SK-N-SH (cell line): ENCODE data around the gene DGCR8. TPM values are rescaled to one million over a fixed set of nuclear protein-coding genes. Genes with fewer than 3 reads are reported as not detected.

Experiments
- CTCF ChIA-PET: fragments of 300-600, 350-600 bp; formaldehyde crosslinking; extraction: SDS; loops from one replicate; lab custom pipeline; 2021; lab: Yijun Ruan, JAX
- POLR2A ChIA-PET: fragments of 350-600 bp; sonication (Branson Sonifier 250); formaldehyde crosslinking; extraction: SDS; loops from one replicate; lab custom pipeline; 2020; ENCODE audit warnings: antibody characterized with exemption, inconsistent platforms; lab: Yijun Ruan, JAX
- DNase-seq: peaks from one replicate; pipeline ENCODE4 v3.0.0; 2012
- H2AFZ ChIP-seq: fragments of 200-600 bp; sonication (generic); 2 replicates; pipeline ENCODE4 v1.8.1; 2016; ENCODE audit warnings: antibody characterized with exemption, mild to moderate bottlenecking, low read depth
- H3F3A ChIP-seq: fragments of 200-600 bp; sonication (generic); replicated peaks from 2 replicates; pipeline ENCODE3; 2016; ENCODE audit warnings: antibody characterized with exemption, mild to moderate bottlenecking; ENCODE audit not compliant: insufficient read depth
- H3K27ac ChIP-seq, 2 experiments: fragments of 200-500 bp in 1 of 2; fragments of 200-600 bp in 1 of 2; sonication (Bioruptor generic) in 1 of 2; sonication (generic), shearing (Covaris generic) in 1 of 2; 2 replicates each; pipeline versions ENCODE4 v1.5.1 to v1.6.1; 2014 to 2016; ENCODE audit warnings: low read depth in 2 of 2, inconsistent platforms in 1 of 2, low read length in 1 of 2, mild to moderate bottlenecking in 1 of 2, mixed read lengths in 1 of 2
- H3K27me3 ChIP-seq: fragments of 200-600 bp; sonication (generic), shearing (Covaris generic); 2 replicates; pipeline ENCODE4 v1.6.1; 2016; ENCODE audit warnings: mixed run types; ENCODE audit not compliant: insufficient read depth
- H3K36me3 ChIP-seq, 2 experiments: fragments of 200-500 bp in 1 of 2; fragments of 200-600 bp in 1 of 2; sonication (Bioruptor generic) in 1 of 2; sonication (generic) in 1 of 2; replicated peaks in 1 of 2; 2 replicates each; pipeline versions ENCODE3 to v1.5.1; 2014 to 2016; ENCODE audit warnings: low read length in 1 of 2, mild to moderate bottlenecking in 1 of 2; ENCODE audit not compliant: insufficient read depth in 2 of 2, control insufficient read depth in 1 of 2
- H3K4me1 ChIP-seq, 2 experiments: fragments of 200-500 bp in 1 of 2; fragments of 200-600 bp in 1 of 2; sonication (Bioruptor generic) in 1 of 2; sonication (generic), shearing (Covaris generic) in 1 of 2; 2 replicates each; pipeline versions ENCODE4 v1.5.1 to v1.6.1; 2014 to 2016; ENCODE audit warnings: low read depth in 1 of 2, low read length in 1 of 2, mixed run types in 1 of 2; ENCODE audit not compliant: insufficient read depth in 2 of 2, control insufficient read depth in 1 of 2
- H3K4me2 ChIP-seq: fragments of 200-600 bp; sonication (generic), shearing (Covaris generic); 2 replicates; pipeline ENCODE4 v1.6.1; 2017; ENCODE audit warnings: mixed run types
- H3K4me3 ChIP-seq, 2 experiments: fragments of 200-500 bp in 1 of 2; fragments of 200-600 bp in 1 of 2; sonication (Bioruptor generic) in 1 of 2; sonication (generic), shearing (Covaris generic) in 1 of 2; 2 replicates each; pipeline versions ENCODE4 v1.5.1 to v1.8.1; 2014 to 2016; ENCODE audit warnings: low read depth in 2 of 2, inconsistent platforms in 1 of 2, low read length in 1 of 2, mild to moderate bottlenecking in 1 of 2, mixed read lengths in 1 of 2, moderate library complexity in 1 of 2
- H3K79me2 ChIP-seq: fragments of 200-600 bp; sonication (generic); 2 replicates; pipeline ENCODE4 v1.8.1; 2017; ENCODE audit warnings: mild to moderate bottlenecking; ENCODE audit not compliant: insufficient read depth
- H3K9ac ChIP-seq: fragments of 200-600 bp; sonication (generic); 2 replicates; pipeline ENCODE4 v1.6.1; 2017; ENCODE audit warnings: mixed run types
- H3K9me2 ChIP-seq: fragments of 200-600 bp; sonication (generic); 2 replicates; pipeline ENCODE4 v1.6.1; 2017; ENCODE audit warnings: mixed run types
- H3K9me3 ChIP-seq: fragments of 200-600 bp; sonication (generic); 2 replicates; pipeline ENCODE4 v1.6.1; 2017; ENCODE audit warnings: mixed run types, mild to moderate bottlenecking, moderate library complexity
- H4K20me1 ChIP-seq: fragments of 200-600 bp; sonication (generic); 2 replicates; pipeline ENCODE4 v1.6.1; 2017; ENCODE audit warnings: mild to moderate bottlenecking, mixed run types; ENCODE audit not compliant: insufficient read depth
- ELF1 ChIP-seq: IDR thresholded peaks from 2 replicates; pipeline ENCODE4 v1.4.0; 2012
- EZH2phosphoT487 ChIP-seq: fragments of 200-600 bp; sonication (generic); IDR thresholded peaks from 2 replicates; pipeline ENCODE4 v1.6.1; 2017; ENCODE audit warnings: low read depth, mixed run types, mild to moderate bottlenecking, antibody characterized with exemption, moderate library complexity, borderline replicate concordance
- FOXM1 ChIP-seq: IDR thresholded peaks from 2 replicates; pipeline ENCODE4 v1.4.0; 2012; ENCODE audit warnings: low read depth, mild to moderate bottlenecking
- GABPA ChIP-seq: IDR thresholded peaks from 2 replicates; pipeline ENCODE4 v1.4.0; 2012; ENCODE audit warnings: low read depth, mild to moderate bottlenecking
- GATA2 ChIP-seq: sonication (generic); formaldehyde crosslinking; IDR thresholded peaks from 2 replicates; pipeline ENCODE4 v1.5.0; 2020; ENCODE audit warnings: mild to moderate bottlenecking, missing genetic modification reagents
- MXI1 ChIP-seq: IDR thresholded peaks from 2 replicates; pipeline ENCODE4 v1.6.1; 2012; ENCODE audit warnings: mild to moderate bottlenecking, low read depth, low read length, improper control_type of control experiment
- NFIC ChIP-seq: IDR thresholded peaks from 2 replicates; pipeline ENCODE4 v1.4.0; 2012; ENCODE audit warnings: borderline replicate concordance
- PBX3 ChIP-seq: IDR thresholded peaks from 2 replicates; pipeline ENCODE4; 2012
- RAD21 ChIP-seq: IDR thresholded peaks from 2 replicates; pipeline ENCODE4 v1.6.1; 2012; ENCODE audit warnings: mild to moderate bottlenecking, low read length
- RFX5 ChIP-seq: IDR thresholded peaks from 2 replicates; pipeline ENCODE4 v1.6.1; 2012; ENCODE audit warnings: mild to moderate bottlenecking, improper control_type of control experiment, low read length
- WGBS: methylation state at CpG from one replicate; pipeline ENCODE4 v1.1.6; 2017; ENCODE audit warnings: low lambda C conversion rate; 5-methylcytosine and 5-hydroxymethylcytosine counted together
- polyA plus RNA-seq, 3 experiments: library from polyadenylated mRNA; depleted of rRNA; stranded (reverse); fragments of >200 nt; gene quantifications; 2 replicates each; pipeline ENCODE4 v1.2.3, GENCODE V29; 2012
- TF ChIP-seq, protein P1 (sequence below): IDR thresholded peaks from 2 replicates; pipeline ENCODE4 v1.4.0; 2012; ENCODE audit warnings: low read depth, borderline replicate concordance
- TF ChIP-seq, protein P2 (sequence below): IDR thresholded peaks from 2 replicates; pipeline ENCODE4 v1.4.0; 2012; ENCODE audit warnings: low read depth, borderline replicate concordance
- TF ChIP-seq, protein P3 (sequence below): fragments of 200-600 bp; sonication (generic); IDR thresholded peaks from 2 replicates; pipeline ENCODE4 v1.6.1; 2017; ENCODE audit warnings: antibody characterized with exemption, mild to moderate bottlenecking, moderate library complexity

Gene DGCR8
- polyA plus RNA-seq, 1 of the 3 experiments (the other 2 are of a cell fraction) = 26.5 TPM

DNA sequence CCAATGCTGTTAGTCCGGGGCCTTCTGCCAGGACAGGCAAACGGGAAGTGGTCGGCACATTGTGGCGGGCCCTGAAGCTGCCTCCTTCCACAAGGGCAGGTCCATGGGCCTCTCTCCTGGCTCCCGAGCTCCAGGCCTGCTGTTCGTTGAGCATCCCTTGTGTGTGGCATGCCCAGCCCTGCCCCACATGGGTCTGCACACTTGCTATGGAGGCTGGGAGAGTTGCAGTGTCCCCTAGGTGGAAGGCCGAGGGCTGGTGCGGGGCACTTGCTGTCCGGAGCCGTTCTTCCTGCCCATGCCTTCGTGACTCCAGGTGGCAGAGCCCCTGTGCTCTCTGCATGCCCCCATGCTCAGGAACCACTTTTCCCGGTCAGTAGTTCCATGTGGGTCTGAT, 26.0 kb upstream of the DGCR8 start:
- no peak overlapping the region for H2AFZ ChIP-seq
- POLR2A ChIA-PET = no interaction called here
- no CpG with 5 or more reads among the region's 12 CpGs for WGBS
- no peak for TF ChIP-seq PBX3
- TF ChIP-seq MXI1 = no peak
- TF ChIP-seq GABPA = no peak
- no peak for TF ChIP-seq GATA2 (CRISPR knock-in tag)
- no peak for TF ChIP-seq ELF1
- TF ChIP-seq, protein P1, sequence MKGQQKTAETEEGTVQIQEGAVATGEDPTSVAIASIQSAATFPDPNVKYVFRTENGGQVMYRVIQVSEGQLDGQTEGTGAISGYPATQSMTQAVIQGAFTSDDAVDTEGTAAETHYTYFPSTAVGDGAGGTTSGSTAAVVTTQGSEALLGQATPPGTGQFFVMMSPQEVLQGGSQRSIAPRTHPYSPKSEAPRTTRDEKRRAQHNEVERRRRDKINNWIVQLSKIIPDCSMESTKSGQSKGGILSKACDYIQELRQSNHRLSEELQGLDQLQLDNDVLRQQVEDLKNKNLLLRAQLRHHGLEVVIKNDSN = no peak
- TF ChIP-seq, protein P2, sequence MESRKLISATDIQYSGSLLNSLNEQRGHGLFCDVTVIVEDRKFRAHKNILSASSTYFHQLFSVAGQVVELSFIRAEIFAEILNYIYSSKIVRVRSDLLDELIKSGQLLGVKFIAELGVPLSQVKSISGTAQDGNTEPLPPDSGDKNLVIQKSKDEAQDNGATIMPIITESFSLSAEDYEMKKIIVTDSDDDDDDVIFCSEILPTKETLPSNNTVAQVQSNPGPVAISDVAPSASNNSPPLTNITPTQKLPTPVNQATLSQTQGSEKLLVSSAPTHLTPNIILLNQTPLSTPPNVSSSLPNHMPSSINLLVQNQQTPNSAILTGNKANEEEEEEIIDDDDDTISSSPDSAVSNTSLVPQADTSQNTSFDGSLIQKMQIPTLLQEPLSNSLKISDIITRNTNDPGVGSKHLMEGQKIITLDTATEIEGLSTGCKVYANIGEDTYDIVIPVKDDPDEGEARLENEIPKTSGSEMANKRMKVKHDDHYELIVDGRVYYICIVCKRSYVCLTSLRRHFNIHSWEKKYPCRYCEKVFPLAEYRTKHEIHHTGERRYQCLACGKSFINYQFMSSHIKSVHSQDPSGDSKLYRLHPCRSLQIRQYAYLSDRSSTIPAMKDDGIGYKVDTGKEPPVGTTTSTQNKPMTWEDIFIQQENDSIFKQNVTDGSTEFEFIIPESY = no peak
- TF ChIP-seq RAD21 = no peak
- TF ChIP-seq, protein P3, sequence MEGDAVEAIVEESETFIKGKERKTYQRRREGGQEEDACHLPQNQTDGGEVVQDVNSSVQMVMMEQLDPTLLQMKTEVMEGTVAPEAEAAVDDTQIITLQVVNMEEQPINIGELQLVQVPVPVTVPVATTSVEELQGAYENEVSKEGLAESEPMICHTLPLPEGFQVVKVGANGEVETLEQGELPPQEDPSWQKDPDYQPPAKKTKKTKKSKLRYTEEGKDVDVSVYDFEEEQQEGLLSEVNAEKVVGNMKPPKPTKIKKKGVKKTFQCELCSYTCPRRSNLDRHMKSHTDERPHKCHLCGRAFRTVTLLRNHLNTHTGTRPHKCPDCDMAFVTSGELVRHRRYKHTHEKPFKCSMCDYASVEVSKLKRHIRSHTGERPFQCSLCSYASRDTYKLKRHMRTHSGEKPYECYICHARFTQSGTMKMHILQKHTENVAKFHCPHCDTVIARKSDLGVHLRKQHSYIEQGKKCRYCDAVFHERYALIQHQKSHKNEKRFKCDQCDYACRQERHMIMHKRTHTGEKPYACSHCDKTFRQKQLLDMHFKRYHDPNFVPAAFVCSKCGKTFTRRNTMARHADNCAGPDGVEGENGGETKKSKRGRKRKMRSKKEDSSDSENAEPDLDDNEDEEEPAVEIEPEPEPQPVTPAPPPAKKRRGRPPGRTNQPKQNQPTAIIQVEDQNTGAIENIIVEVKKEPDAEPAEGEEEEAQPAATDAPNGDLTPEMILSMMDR = no peak
- no peak for TF ChIP-seq EZH2phosphoT487
- TF ChIP-seq RFX5 = no peak
- TF ChIP-seq NFIC = no peak
- no peak for TF ChIP-seq FOXM1
- no peak overlapping the region for H3K4me2 ChIP-seq
- no peak overlapping the region for H3K27ac ChIP-seq
- CTCF ChIA-PET = interaction anchor here (1.2 kb wide), 1 partner anchor 25 kb away, joined by 4 read pairs; no protein-coding TSS in a partner anchor
- no peaks in the 10 kb centered on the region for H3K27me3 ChIP-seq
- H3K4me1 ChIP-seq = no peaks in the 10 kb centered on the region
- H4K20me1 ChIP-seq = no peaks in the 10 kb centered on the region
- no peak for DNase-seq
- H3K9me2 ChIP-seq = no peaks in the 10 kb centered on the region
- H3K79me2 ChIP-seq = no peaks in the 10 kb centered on the region
- H3K9ac ChIP-seq = no peak overlapping the region
- H3K9me3 ChIP-seq = no peaks in the 10 kb centered on the region
- H3K36me3 ChIP-seq = peaks cover 4 to 6% of the 10 kb centered on the region in 2 experiments
- peaks cover 2% of the 10 kb centered on the region for H3F3A ChIP-seq
- no peak overlapping the region for H3K4me3 ChIP-seq
